Eye (tissue), 1 donor: ENCODE results near the gene TRMT1.
A peak's percentile ranks its signal among the peaks of the same experiment; 100 is the strongest.

Experiments used
- DNase-seq: peaks from one replicate; pipeline ENCODE4 v3.0.0-alpha.2; 2015

TRMT1 gene

GRCh38 chr19:13122980-13123957, 6.7 kb upstream of the TRMT1 start:
- no peak for DNase-seq

- DNase-seq, result no peak
Observed at GRCh38 chr19:13122275-13122878, 5.8 kb upstream of the TRMT1 start.

GRCh38 chr19:13121551-13122274, 5.2 kb upstream of the TRMT1 start:
- no peak for DNase-seq

- DNase-seq, result no peak
Observed at GRCh38 chr19:13120817-13121216, 4.3 kb upstream of the TRMT1 start.

GRCh38 chr19:13120031-13120430, 3.5 kb upstream of the TRMT1 start:
- no peak for DNase-seq

GRCh38 chr19:13119627-13120026, 3.1 kb upstream of the TRMT1 start:
- DNase-seq, result no peak

- DNase-seq, result peak; percentile 30
Observed at GRCh38 chr19:13118424-13119193, 2.1 kb upstream of the TRMT1 start.

GRCh38 chr19:13117772-13118423, 1.4 kb upstream of the TRMT1 start, which contains the start of gene NACC1:
TSS of gene NACC1 (plus strand) at chr19:13118264. CDS start at chr19:13135208, 16,944 bp downstream.
- DNase-seq, result peak; percentile 96

- DNase-seq, result no peak
Observed at GRCh38 chr19:13117176-13117771, 734 bp upstream of the TRMT1 start.

- no peak for DNase-seq
Observed at GRCh38 chr19:13115936-13116281, 631 bp downstream of the TRMT1 start.

GRCh38 chr19:13112555-13112954, 4.0 kb downstream of the TRMT1 start:
- no peak for DNase-seq

GRCh38 chr19:13110099-13110610, 6.4 kb downstream of the TRMT1 start:
- DNase-seq, result no peak

- DNase-seq, result no peak
Observed at GRCh38 chr19:13109361-13110098, 7.0 kb downstream of the TRMT1 start.

- no peak for DNase-seq
Observed at GRCh38 chr19:13104848-13105711, 11.5 kb downstream of the TRMT1 start.

GRCh38 chr19:13104360-13104847, 12.1 kb downstream of the TRMT1 start:
- DNase-seq, result no peak

GRCh38 chr19:13103581-13104359, 12.8 kb downstream of the TRMT1 start:
- no peak for DNase-seq

GRCh38 chr19:13102666-13103580, 13.6 kb downstream of the TRMT1 start, which contains the start of gene LYL1:
TSS of gene LYL1 (minus strand) at chr19:13102858. CDS start at chr19:13101171, 1,687 bp downstream.
- no peak for DNase-seq

GRCh38 chr19:13102416-13102665, 14.2 kb downstream of the TRMT1 start:
- DNase-seq, result no peak
